ENCODE measurements around the gene C16orf87. TPM values are rescaled to one million over a fixed set of nuclear protein-coding genes. Genes with fewer than 3 reads are reported as not detected.

C16orf87 gene
- total and polyA plus RNA-seq, 9 of the 15 experiments (the other 6 are each of a cell fraction or from before 2014, with no cell fraction given): 7.8 to 16.7 (median 10.5) TPM

DNA sequence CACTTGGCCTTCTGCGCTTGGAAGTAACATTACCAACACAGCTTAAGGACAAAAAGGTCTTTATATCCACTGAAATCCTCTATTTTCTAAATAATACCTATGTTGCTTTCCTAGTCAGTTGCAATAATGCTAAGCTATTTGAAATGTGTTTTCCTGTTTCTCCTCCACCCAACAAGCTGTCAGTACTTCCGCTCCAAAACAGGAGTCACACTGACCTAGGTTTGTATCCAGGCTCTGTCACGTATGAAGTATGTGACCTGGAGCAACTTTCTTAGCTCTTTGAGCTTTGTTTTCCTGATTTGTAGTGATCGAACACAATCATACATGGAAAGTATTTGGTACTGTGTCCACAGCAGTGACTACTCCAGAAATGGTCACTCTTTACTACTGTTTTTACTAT is 58.5 kb downstream of the C16orf87 start:
- no peak overlapping the region for H3K27ac ChIP-seq (ENCODE audit: extremely low read depth, low read depth, low read length)
- no peak overlapping the region for H3K4me2 ChIP-seq (ENCODE audit: insufficient read depth, low read length)
- ATAC-seq (no peak), FAIRE-seq (no peak), DNase-seq (ENCODE audit: extremely low read depth in 1 of 4, low spot score in 3 of 4) (no peak)
- BruUV-seq (replicated peaks): no TSS peak
- intact Hi-C loops (cut with micrococcal nuclease) (no loop called here), in situ Hi-C loops (cut with MboI) (no loop called here)
- no peaks in the 10 kb centered on the region for H3K36me3 ChIP-seq (ENCODE audit: control insufficient read depth, insufficient read depth, low read length)
- no peaks in the 10 kb centered on the region for H4K20me1 ChIP-seq (replicated peaks; ENCODE audit: control insufficient read depth, insufficient read depth, low read length)
- H2AFZ ChIP-seq (ENCODE audit: low read depth, low read length): no peak overlapping the region
- no peak overlapping the region for H3K9ac ChIP-seq (ENCODE audit: insufficient read depth in 1 of 2, low read depth in 2 of 2, low read length in 2 of 2)
- no peaks in the 10 kb centered on the region for H3K9me3 ChIP-seq (replicated peaks; ENCODE audit: control insufficient read depth, insufficient read depth, low read depth, low read length)
- no peak overlapping the region for H3K4me3 ChIP-seq
- 56% methylated on average over 4 of the region's 4 CpGs for WGBS (ENCODE audit: insufficient coverage, low coverage, missing lambda C conversion rate)
- no peaks in the 10 kb centered on the region for H3K79me2 ChIP-seq (ENCODE audit: control insufficient read depth, insufficient read depth, low read length)
- POLR2A ChIA-PET: interaction anchor here (1.2 kb wide), 1 partner anchor 18 kb away, joined by 3 read pairs; no protein-coding TSS in a partner anchor
- H3K9me1 ChIP-seq (ENCODE audit: control insufficient read depth, insufficient read depth, low read length): no peaks in the 10 kb centered on the region
- no peak for TF ChIP-seq SMAD4 (CRISPR knock-in tag; conservative IDR thresholded peaks at IDR 0.05)
- TF ChIP-seq ZC3H4 (CRISPR knock-in tag; IDR thresholded peaks at IDR 0.05; ENCODE audit: borderline replicate concordance): no peak
- TF ChIP-seq NRF1 (conservative IDR thresholded peaks at IDR 0.05 in 1 of 2, IDR thresholded peaks at IDR 0.05 in 1 of 2): no peak
- no peak for TF ChIP-seq EZH2 (IDR thresholded peaks at IDR 0.05; ENCODE audit: borderline replicate concordance, low read depth, low read length)
- no peak for TF ChIP-seq ESRRB (CRISPR knock-in tag; IDR thresholded peaks at IDR 0.05; ENCODE audit: borderline replicate concordance)
- TF ChIP-seq, protein P1, sequence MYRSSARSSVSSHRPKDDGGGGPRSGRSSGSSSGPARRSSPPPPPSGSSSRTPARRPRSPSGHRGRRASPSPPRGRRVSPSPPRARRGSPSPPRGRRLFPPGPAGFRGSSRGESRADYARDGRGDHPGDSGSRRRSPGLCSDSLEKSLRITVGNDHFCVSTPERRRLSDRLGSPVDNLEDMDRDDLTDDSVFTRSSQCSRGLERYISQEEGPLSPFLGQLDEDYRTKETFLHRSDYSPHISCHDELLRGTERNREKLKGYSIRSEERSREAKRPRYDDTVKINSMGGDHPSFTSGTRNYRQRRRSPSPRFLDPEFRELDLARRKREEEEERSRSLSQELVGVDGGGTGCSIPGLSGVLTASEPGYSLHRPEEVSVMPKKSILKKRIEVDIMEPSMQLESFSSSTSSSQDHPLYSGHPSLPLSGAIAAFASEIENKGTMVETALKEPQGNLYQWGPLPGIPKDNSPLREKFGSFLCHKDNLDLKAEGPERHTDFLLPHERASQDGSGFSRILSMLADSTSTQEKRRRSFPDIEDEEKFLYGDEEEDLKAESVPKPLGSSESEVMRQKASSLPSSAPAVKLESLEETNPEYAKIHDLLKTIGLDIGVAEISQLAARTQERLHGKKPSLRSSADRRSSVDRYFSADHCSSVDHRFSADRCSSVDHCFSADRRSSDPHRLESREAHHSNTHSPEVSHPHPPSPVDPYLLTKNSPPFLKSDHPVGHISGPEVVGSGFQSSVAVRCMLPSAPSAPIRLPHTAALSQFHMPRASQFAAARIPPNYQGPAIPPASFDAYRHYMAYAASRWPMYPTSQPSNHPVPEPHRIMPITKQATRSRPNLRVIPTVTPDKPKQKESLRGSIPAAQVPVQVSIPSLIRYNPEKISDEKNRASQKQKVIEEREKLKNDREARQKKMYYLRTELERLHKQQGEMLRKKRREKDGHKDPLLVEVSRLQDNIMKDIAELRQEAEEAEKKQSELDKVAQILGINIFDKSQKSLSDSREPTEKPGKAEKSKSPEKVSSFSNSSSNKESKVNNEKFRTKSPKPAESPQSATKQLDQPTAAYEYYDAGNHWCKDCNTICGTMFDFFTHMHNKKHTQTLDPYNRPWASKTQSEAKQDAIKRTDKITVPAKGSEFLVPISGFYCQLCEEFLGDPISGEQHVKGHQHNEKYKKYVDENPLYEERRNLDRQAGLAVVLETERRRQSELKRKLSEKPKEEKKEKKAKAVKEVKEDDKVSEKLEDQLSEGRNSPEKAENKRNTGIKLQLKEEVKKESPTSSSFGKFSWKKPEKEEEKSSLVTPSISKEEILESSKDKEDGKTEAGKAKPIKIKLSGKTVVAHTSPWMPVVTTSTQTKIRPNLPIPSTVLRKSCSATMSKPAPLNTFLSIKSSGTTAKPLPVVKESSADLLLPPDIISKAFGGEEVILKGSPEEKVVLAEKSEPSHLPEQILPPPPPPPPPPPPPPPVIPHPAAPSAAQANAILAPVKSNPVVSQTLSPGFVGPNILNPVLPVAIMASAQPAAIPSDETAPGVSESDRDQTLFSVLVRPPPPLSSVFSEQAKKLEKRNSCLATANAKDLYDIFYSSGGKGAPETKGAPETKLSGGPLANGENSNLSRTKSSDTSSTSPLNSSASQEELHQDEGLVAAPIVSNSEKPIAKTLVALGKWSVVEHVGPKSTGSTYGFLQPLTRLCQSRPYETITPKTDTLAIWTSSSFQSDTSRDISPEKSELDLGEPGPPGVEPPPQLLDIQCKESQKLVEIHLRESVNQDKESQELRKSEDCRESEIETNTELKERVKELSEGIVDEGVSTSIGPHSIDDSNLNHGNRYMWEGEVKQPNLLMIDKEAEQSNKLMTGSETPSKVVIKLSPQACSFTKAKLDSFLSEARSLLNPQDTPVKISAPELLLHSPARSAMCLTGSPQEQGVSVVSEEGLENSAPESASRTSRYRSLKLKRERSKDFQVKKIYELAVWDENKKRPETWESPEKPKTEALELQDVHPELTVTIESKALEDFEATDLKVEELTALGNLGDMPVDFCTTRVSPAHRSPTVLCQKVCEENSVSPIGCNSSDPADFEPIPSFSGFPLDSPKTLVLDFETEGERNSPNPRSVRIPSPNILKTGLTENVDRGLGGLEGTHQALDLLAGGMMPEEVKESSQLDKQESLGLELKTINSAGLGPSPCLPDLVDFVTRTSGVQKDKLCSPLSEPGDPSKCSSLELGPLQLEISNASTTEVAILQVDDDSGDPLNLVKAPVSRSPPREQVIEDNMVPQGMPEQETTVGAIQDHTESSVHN (IDR thresholded peaks at IDR 0.05; ENCODE audit: borderline replicate concordance in 1 of 2, low read depth in 1 of 2): no peak
- TF ChIP-seq ZNF586 (CRISPR knock-in tag; conservative IDR thresholded peaks at IDR 0.05): no peak
- no peaks in the 10 kb centered on the region; a peak in 1 of 5 replicates for H3K4me1 ChIP-seq (replicated peaks in 1 of 2; ENCODE audit: control insufficient read depth in 2 of 2, insufficient read depth in 2 of 2, low read length in 2 of 2)
- no peaks in the 10 kb centered on the region for H3K27me3 ChIP-seq (ENCODE audit: control insufficient read depth in 2 of 2, insufficient read depth in 2 of 2, low read length in 2 of 2)
- CTCF ChIA-PET (ENCODE audit: low intra/inter-chr PET ratio): no interaction called here
